ENCODE results near the gene GATA5.

GRCh38 chr20:62480318-62480717 lies 4.5 kb upstream of the GATA5 start:
- TF ChIP-seq CTCF (IDR thresholded peaks at IDR 0.05 in 2 of 3, conservative IDR thresholded peaks at IDR 0.05 in 1 of 3; ENCODE audit: borderline replicate concordance in 1 of 3, insufficient read depth in 1 of 3, low read depth in 2 of 3, low read length in 2 of 3) (no peak), SIN3A (IDR thresholded peaks at IDR 0.05; ENCODE audit: low read depth) (no peak), EZH2 (IDR thresholded peaks at IDR 0.05) (no peak), ELF1 (IDR thresholded peaks at IDR 0.05; ENCODE audit: borderline replicate concordance, low read depth) (no peak), SRF (IDR thresholded peaks at IDR 0.05; ENCODE audit: low read depth) (no peak), POLR2A (IDR thresholded peaks at IDR 0.05; ENCODE audit: borderline replicate concordance, extremely low read depth, insufficient read depth, insufficient read length) (no peak), MAX (IDR thresholded peaks at IDR 0.05) (no peak)
